NT2/D1 (cell line): ENCODE results near the gene LRP5.

Source experiments
- SUZ12 ChIP-seq: IDR thresholded peaks from 2 replicates; pipeline ENCODE4 v1.6.1; 2011; ENCODE audit not compliant: insufficient read length, insufficient read depth; ENCODE audit errors: extremely low read depth
- YY1 ChIP-seq: IDR thresholded peaks from 2 replicates; pipeline ENCODE4 v1.6.1; 2011; ENCODE audit not compliant: insufficient read length, insufficient read depth
- ZNF274 ChIP-seq: IDR thresholded peaks from 2 replicates; pipeline ENCODE4 v1.6.1; 2011; ENCODE audit warnings: mild to moderate bottlenecking, low read depth, low read length

- TF ChIP-seq YY1 (no peak), SUZ12 (no peak), ZNF274 (no peak)
Observed at GRCh38 chr11:68437927-68438657, 125.7 kb downstream of the LRP5 start.
